Fibroblast of lung (primary cell): Measurements from ENCODE around the gene CIB2.

ENCODE experiments used
- CTCF ChIP-seq, 2 donors: IDR thresholded peaks in 1 of 2; conservative IDR thresholded peaks in 1 of 2; 1 replicate in 1 of 2; 2 replicates in 1 of 2; pipeline ENCODE4 v1.5.1; 2011 to 2012; ENCODE audit warnings: low read length in 2 of 2, control low read depth in 1 of 2, inconsistent platforms in 1 of 2, low read depth in 1 of 2, mild to moderate bottlenecking in 1 of 2
- EZH2 ChIP-seq: IDR thresholded peaks from 2 replicates; pipeline ENCODE4 v1.5.1; 2012; ENCODE audit warnings: low read length, control low read depth, mild to moderate bottlenecking; ENCODE audit errors: missing control alignments

GRCh38 chr15:78155355-78155939 is 24.2 kb upstream of the CIB2 start:
- TF ChIP-seq CTCF (conservative IDR thresholded peaks at IDR 0.05 in 1 of 2, IDR thresholded peaks at IDR 0.05 in 1 of 2; ENCODE audit: low read depth in 1 of 2, low read length in 2 of 2) (no peak), EZH2 (no peak)
